NCI-H2107 (cell line): ENCODE data around the gene NELL1.

ENCODE experiments used
- DNase-seq: peaks from one replicate; lab custom pipeline; 2025; lab: John Stamatoyannopoulos, UW

Gene NELL1

DNA sequence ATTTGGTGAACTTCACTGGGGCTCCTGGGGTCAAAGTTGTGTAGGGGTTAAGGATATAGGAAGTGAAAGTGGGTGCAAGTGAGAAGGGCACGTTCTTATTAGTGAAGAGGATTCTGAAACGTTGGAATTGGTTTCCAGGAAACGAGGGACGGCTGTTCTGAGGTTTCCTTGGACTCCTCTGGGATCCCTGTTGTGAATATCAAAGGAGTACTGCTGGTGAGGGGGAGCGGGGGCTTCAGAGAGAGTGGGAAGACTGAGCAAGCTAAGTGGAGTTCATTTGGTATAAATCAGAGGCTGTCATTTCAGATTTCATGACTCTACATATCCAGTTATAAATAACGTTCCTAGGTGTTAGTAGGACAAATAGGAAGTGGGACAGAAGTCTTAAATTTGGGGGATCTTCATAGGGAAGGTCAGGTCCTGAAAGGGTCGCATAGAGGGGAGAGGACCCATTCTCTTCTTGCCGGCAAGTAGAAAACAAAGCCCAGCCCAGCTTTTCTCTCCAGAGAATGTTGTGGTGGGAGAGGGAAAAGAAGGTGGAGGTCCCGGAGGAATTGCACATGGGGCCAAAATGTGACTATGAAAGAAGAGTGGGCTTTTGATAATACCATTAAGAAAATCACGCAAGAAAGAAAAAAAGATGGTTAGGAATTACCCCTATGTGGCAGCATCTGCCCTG lies 1.1 kb upstream of the NELL1 start:
- no peak for DNase-seq

DNA sequence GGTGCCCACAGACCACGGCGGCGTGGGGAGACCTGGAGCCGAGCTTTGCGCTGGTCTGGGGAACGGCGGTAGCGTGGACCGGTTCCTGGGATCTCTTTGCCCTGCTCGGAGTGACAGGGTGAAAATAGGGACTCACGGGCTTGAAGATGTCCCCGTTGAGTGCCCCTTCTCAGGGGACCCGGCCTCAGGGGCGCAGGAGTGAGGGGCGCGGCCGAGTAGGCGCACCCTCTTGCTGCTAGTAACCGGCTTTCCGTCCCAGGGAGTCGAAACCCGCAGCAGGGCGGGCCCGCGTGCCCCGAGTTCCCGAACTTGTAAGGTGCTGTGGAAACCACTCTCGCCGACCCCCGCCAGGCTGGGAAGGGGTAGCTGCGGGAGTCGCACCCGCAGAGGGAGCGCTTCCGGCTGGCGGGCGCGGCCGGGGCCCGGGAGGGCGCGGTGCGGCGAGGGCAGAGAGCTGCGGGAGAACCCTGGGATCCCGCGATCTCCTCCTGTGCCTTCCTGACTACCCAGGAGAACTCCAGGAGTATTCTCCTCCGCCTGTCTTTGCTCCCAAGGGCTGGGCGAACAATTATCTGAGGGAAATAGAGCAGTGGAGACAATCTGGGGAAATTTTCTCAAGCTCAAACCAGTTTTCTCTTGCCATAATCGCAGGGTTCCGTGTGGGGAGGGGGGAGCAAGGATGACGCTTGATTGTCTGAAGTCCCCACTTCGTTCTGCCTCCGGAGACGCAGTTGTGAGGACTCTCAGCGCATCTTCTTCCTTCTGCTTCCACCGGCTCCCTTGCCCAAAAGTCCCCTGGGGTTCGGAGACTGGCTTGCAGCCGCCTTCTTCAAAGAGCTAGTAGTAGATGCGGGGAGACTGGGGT lies 666 bp downstream of the NELL1 start:
- DNase-seq: no peak

DNA sequence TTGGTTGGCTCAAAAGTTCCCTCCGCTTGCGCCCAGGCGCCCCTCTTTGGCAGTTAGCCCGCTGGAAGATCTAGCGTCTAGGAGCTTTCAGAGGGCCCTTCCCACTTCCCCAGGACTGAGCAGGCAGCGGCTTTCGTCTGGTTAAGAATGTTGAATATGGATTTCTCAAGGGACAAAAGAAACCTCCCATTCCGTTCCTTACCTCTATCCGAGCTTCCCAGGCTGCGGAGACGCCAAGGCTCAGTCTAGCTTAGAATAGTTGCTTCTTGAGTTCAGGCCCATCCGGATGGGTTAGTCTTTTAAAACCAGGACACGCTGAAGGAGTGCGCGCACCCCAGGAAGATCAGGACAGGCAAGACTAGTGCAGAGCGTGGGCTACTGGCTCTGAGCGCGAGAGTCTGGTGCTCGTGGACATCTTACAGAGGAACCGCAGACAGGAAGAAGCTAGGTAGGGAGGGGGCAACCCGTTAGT lies 1.6 kb downstream of the NELL1 start:
- DNase-seq: no peak

DNA sequence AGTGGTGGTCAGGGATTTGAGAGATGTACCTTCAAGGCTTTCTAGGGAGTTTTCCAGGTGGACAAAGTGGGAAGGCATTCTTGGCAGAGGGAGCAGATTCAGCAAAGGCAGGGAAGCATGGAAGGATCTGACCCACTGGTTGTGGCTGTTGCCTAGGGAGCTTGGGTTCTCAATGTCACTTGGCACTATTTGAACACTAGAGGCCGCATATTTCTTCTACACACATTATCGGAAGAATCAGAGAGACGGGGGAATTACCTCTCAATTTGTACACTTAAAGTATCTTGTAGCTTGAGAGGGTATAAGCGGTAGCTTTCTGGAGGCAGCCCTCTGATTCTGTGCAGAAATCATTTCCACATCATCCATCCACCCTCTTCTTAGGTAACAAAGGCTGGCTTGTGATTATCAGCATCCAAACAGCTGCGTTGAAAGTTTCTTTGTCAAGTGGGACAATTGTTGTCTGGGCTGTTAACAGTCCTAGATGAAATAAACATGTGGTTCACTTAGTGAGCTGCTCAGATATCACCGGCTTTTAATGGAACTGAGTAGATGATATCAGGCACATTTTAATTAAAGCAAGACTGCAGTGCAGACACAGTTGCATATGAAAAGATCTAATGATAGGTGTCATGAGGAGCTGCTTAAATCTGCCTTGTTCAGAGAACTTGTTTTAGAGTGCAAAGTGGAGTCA lies 2.6 kb downstream of the NELL1 start:
- peak; percentile 53 for DNase-seq

DNA sequence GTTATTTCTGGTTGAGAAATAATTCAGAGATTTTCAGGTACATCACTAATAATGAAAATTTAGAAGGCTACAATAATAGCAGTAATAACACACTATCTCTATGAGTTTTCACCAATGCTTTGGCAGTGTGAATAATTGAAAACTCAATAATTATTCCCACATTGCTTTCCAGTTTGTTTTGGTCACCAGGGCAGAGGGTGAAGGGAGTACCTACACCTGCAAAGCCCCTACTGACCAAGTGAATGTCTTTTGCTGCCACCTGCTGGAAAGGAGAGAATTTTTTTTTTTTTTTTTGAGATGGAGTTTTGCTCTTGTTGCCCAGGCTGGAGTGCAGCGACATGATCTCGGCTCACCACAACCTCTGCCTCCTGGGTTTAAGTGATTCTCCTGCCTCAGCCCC lies 3.2 kb downstream of the NELL1 start:
- no peak for DNase-seq

DNA sequence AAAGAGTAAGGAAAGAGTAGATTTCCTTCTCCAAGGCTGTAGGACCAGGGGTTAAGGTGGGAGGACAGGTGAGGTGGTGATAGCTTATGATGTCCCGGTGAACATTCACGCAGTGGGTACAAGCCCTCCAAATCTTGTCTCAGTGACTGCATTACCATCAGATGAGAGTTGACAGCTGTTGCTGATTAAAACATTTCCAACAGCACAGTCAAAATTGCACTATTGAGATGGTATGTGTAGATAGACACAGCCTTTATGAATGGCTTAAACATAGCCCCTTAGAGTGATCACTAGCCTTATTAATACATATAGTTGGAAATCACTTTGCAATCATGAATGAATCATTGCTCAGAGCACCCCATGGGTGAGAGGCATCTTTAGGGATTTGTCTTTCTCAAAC lies 7.3 kb downstream of the NELL1 start:
- DNase-seq: no peak

DNA sequence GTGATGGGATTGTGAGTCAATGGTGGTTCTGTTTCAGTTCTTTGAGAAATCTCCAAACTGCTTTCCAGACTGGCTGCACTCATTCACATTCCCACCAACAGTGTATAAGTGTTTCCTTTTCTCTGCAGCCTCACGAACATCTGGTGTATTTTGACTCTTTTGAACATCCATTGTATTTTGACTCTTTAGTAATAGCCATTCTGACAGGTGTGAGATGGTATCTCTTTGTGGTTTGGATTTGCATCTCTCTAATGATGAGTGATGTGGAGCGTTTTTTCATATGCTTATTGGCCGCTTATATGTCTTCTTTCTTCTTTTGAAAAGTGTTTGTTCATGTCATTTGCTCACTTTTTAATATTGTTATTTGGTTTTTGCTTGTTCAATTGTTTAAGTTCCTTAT lies 19.4 kb downstream of the NELL1 start:
- no peak for DNase-seq

DNA sequence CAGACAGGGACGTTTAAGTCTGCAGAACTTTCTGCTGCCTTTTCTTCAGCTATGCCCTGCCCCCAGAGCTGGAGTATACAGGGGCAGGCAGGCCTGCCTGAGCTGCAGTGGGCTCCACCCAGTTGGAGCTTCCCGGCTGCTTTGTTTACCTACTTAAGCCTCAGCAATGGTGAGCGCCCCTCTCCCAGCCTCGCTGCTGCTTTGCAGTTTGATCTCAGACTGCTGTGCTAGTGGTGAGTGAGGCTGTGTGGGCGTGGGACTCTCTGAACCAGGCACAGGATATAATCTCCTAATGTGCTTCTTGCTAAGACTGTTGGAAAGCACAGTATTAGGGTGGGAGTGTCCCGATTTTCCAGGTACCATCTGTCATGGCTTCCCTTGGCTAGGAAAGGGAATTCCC lies 38.5 kb downstream of the NELL1 start:
- DNase-seq: no peak

DNA sequence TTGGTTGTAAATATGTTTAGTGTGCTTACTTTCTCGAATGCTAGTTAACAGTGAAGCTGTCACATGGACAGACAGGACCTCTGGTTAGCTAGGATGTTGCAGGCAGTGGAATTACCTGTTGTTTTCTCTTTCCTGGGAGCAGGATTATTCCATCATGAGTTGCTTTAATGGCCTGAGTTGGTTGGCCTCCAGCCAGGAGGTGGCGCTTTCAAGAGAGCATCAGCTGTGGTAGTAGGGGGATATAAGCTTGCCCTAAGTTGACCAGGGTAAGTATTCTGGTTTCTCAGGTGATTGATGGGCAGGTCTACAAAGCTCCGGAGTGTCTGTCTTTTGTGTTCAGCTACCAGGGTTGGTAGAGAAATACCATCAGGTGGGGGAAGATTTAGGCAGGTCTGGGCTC lies 43.5 kb downstream of the NELL1 start:
- no peak for DNase-seq

DNA sequence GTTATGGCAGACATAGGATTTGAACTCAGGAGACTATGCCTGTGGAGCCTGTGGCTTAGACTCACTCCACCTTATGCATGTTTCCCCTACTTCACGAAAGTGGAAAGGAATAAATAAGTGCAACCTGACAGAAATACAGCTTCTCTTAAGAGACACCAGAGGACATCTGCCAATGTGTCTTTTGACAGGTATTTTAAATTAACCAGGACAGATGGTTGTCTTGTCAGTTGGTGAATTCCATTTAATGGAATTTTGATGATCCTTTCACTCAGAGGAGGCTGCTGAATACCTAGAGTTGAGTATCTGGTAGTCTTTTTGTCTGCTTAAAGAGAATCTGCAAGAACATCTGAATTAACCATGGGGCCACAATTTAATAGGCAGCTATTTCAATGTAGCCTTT lies 46.1 kb downstream of the NELL1 start:
- DNase-seq: no peak

DNA sequence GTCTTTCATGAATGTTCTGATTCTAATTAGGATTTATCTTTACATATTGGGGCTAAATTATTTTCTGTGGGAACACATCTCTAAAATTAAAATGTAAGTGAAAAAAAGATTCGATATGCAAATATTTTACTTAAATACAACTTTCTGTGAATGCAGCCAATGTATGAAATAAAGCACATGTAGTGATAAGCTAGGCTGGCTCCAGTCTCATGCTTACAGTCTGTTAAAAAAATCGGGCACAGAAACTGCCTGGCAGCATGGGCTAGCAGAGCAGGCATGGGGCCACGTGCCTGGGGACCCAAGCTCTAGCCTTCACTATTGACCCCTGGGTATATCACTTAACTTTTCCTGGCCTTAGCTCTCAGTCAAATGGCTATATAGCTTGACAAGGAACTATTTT lies 46.5 kb downstream of the NELL1 start:
- DNase-seq: no peak

DNA sequence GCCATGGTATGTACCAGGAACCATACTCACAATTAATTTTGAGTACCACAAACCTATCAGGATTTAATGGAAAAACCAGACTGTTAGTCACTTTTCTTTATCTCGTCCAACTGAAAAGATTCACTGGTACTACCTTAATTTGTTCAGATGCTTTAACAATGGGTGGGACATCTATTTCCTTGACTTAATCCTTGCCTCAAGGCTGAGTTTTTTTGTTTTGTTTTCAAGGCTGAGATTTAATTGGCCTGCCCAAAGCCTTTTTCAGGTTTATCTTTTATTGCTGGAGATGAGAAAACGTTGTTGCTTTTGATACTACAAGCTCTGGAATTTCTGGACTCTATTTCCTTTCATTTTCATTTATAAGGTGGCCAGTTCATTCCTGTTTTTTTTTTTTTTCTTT lies 50.4 kb downstream of the NELL1 start:
- DNase-seq: no peak

DNA sequence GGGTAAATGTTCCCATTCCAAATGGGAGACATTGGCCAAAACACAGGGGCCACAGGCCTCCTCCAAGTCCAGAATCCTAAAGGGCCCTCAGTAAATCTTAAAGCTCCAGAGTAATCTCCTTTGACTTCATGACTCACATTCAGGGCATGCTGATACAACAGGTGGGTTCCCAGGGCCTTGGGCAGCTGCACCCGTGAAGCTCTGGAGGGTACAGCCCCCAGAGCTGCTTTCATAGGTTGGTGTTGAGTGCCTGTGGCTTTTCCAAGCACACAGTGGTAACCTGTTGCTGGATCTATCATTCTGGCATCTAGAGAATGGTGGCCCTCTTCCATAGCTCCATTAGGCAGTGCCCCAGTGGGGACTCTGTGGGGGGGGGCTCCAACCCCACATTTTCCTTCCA lies 54.0 kb downstream of the NELL1 start:
- no peak for DNase-seq

DNA sequence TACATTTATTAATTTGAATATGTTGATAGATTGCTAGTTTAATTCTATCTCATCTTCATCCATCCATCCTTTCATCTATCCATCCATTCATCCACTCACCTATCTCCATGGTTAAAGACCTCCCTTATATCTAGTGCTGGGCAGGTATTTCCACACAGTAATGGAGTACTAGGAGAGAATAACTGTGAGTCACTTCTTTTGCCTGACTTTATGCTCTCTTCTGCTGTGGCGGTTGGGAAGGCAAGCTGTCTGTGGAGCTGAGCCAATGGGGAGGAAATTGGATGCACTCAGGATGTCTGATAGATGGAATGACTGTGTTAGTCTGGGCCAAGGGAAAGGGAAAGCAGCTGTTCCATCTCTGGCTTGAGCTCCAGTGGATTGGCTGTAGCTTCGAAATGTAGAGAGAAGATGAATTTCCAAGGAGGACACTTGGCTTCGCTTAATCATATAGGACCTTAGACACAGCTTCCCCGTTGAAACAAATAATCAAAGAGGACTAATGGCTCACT lies 60.3 kb downstream of the NELL1 start:
- no peak for DNase-seq

DNA sequence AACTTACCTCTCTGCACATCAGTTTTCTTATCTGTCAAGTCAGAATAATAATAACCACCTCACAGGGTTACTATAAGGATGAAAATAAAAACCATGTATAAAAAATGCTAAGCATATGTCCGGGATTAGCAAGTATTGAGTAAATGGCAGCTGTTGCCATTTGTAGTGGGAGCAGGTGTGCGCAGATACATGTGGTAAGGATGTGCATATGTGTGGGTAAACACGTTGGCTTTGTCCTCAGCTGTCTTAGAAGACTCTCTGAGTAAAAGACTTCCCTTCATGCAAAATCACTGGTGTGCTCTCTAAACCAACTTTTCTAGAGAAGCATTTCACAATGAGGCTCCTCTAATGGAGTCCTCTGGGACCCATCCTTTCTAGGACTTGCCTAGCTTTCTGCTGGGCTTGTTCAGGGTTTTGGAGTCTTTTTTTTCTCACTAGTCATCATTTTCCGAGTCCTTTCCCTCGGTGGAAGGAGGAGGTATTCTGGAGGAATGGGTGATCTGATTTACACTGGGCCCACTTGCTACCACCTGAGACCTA lies 62.4 kb downstream of the NELL1 start:
- no peak for DNase-seq

DNA sequence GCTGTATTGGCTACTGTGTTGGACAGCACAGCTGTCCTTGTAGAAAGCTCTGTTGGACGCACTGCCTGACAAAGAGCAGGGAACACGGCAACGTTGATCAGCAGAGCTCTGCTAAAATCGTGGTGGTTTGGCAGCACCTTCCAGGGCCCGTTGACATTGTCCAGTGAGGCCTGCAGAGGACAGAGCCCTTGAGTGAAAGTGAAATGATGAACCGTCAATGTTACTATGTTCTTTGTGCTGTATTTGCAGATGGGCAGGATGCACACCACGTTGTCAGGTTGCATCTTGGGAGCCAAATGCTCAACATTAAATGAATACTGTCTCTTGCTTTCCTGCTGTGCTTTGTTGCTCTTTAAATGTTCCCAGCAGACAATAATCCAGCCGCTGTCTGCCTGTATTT lies 69.7 kb downstream of the NELL1 start:
- DNase-seq: no peak

DNA sequence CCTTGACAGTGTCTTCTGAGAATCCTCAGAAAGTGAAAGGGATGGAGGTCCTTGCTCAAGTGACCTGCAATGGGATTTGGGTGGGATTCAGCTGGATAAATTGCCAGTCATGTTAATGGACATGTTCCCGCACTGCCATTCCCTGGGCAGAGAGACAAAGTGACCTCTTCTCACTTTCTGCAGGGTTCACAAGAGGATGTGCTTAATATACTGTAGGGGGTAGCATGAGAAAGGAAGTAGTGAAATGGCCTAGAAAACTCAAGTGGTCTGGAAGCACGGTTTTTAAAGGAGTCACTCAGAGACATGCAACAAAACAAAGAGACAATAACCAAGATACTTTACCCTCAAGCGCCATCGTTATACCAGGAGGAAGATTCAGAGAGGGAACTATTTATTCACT lies 70.2 kb downstream of the NELL1 start:
- no peak for DNase-seq

DNA sequence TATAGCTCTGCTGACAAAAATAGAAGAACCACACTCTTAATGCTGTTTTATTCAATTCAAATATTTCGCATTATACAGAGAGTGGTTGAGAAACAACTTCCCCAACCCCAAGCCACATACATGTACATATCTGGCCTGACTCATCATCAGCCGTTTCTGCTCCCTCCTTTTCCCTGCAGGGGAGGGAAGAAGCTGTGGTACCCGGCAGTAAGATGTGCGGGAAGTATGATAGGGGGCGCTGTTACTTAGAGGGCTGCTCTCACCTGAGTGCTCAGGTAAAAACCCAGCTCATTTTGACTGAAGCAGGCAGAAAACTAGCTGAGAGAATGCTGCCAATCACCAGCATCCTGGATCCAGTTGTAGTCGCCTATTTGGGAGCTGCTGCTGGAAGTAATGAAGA lies 85.5 kb downstream of the NELL1 start:
- DNase-seq: no peak

DNA sequence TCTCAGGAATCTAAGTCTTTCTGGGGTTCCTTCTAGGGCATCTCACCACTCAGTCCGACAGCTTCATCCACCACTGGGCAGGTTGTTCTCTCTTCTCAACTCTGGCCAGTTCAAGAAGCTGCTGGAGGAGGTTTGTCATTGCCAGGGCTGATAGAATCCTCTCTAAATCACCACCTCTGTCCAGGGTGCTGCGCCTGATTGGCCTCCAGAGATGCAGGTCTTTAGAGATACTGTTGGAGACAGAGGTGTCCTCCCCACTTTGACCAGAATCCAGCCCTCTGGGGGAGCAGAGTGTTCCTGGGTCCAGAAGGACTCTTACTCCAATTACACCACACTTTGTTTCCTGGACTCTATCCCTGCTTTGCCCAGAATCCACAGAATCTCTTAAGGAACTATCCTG lies 90.2 kb downstream of the NELL1 start:
- no peak for DNase-seq

DNA sequence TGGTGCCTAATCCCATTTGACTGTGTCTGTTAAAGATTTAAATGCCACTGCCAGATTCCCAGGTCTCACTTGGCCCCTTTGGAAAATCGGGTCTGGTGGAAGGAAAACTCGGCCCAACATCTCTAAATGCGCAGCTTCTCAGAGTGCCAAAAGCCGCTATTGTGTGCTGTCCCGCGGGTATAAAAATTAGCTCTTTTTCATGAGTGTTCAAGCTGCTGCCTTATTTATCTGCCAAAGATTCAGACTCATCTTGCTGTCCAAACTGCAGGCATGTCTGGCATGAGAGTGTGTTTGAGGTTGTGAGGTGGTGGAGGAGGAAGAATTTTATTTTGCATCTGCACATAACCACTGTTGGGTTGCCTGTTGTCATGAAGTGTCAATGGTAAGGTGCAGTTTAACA lies 91.4 kb downstream of the NELL1 start:
- DNase-seq: no peak

DNA sequence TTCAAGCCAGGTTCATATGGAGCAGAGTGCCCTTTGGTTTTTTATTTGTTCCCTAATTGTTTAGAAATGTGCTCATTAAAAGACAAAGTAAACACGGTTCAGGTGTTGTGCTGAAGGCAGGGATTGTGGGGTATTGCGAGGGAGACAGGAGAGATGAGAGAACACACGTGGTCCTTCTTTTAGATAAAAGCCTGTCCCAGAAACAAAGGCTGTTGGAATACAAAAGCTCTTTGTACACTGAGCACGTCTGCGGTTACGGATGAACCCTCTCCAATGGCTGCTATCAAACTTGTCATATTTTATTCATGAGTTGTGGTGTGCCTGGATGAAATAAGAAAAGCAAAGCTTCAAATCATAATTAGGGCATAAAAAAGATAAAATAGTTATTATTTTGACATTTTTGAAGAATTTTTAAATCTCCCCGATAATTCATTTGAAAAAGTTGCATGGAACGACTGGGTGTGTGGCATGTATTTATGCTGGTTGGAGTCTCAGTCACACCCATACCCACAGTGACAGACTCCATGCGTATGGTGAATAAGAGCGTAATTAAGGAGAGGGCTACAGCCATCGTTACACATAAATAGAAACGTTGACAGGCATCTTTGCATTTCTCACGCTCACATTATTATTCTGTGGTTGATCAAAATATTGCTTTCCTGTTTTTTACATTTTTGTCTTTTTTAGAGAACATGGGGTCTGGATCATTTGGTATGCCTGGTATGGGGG lies 92.9 kb downstream of the NELL1 start:
- peak; percentile 63 for DNase-seq

DNA sequence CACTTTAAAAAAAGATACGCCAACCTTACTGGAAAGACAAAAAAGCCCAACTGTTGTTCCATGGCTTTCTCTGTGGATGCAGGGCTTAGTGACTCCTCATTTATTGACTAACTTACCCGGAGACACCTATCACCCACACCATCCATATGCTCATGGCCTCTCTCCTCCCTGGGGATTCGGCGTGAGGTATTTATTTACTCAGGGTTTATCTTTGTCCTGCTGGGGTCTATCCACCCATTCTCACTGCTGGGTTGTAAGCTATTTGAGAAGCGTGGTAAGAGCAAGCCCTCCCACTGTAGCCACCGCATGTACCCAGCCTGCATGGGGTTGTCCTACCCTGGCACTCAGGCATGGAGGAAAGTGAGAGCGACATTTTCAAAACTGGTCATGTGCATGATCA lies 93.6 kb downstream of the NELL1 start:
- DNase-seq: no peak
